GM21529 (cell line): ENCODE data around the gene SYVN1.
A peak's percentile ranks its signal among the peaks of the same experiment; 100 is the strongest.
"Not testable (repeated sequence)": the region's sequence is repeated elsewhere in the genome, so short reads cannot be mapped to it uniquely, and the experiment has no call there.

Experiments
- ATAC-seq: cut with Tn5 transposase; IDR thresholded peaks from one replicate; pipeline ENCODE4 v1.9.1; 2021; ENCODE audit not compliant: unreplicated experiment

Gene SYVN1

GRCh38 chr11:65127473-65128181 is 6.7 kb downstream of the SYVN1 start:
- no peak for ATAC-seq

GRCh38 chr11:65126624-65127274 is 7.6 kb downstream of the SYVN1 start:
- no peak for ATAC-seq

GRCh38 chr11:65125197-65126056 is 8.9 kb downstream of the SYVN1 start:
- no peak for ATAC-seq

GRCh38 chr11:65124480-65125196 is 9.7 kb downstream of the SYVN1 start:
- no peak for ATAC-seq

- ATAC-seq = peak; percentile 65
Measured at GRCh38 chr11:65121865-65122696, 12.2 kb downstream of the SYVN1 start, which contains the start of the genes FAU and MRPL49. TSS of gene FAU (minus strand) at chr11:65122134. CDS start at chr11:65121813, 321 bp downstream. TSS of gene MRPL49 (plus strand) at chr11:65122321. CDS start at chr11:65122347, 26 bp downstream.

- no peak for ATAC-seq
Measured at GRCh38 chr11:65121447-65121864, 12.9 kb downstream of the SYVN1 start.

GRCh38 chr11:65120831-65121230 is 13.5 kb downstream of the SYVN1 start:
- no peak for ATAC-seq

GRCh38 chr11:65119670-65119995 is 14.7 kb downstream of the SYVN1 start:
- ATAC-seq = no peak

GRCh38 chr11:65118891-65119669 is 15.2 kb downstream of the SYVN1 start:
- ATAC-seq = not testable (repeated sequence)

- ATAC-seq = no peak
Measured at GRCh38 chr11:65118097-65118837, 16.1 kb downstream of the SYVN1 start.

GRCh38 chr11:65117206-65118096 is 16.9 kb downstream of the SYVN1 start, which contains the start of gene ZNHIT2:
TSS of gene ZNHIT2 (minus strand) at chr11:65117701. CDS start at chr11:65117653, 48 bp downstream.
- peak; percentile 48 for ATAC-seq

GRCh38 chr11:65116370-65117205 is 17.7 kb downstream of the SYVN1 start:
- no peak for ATAC-seq

GRCh38 chr11:65115361-65116082 is 18.8 kb downstream of the SYVN1 start:
- ATAC-seq = no peak

- ATAC-seq = no peak
Measured at GRCh38 chr11:65114538-65115171, 19.7 kb downstream of the SYVN1 start.

GRCh38 chr11:65113839-65114238 is 20.5 kb downstream of the SYVN1 start:
- ATAC-seq = no peak
